GM18526 (cell line): ENCODE results near the gene SPINDOC.
A peak's percentile ranks its signal among the peaks of the same experiment; 100 is the strongest.

Experiments used
- POLR2A ChIP-seq: IDR thresholded peaks from 3 replicates; pipeline ENCODE4 v1.6.1; 2011; ENCODE audit not compliant: insufficient read length; ENCODE audit errors: extremely low read depth

Gene SPINDOC

GRCh38 chr11:63817758-63818498 lies 4.7 kb downstream of the SPINDOC start:
- no peak for TF ChIP-seq POLR2A

GRCh38 chr11:63818609-63819008 lies 5.4 kb downstream of the SPINDOC start:
- no peak for TF ChIP-seq POLR2A

- TF ChIP-seq POLR2A, result no peak
These were observed 8.2 kb downstream of the SPINDOC start for GRCh38 chr11:63821411-63821810.

- TF ChIP-seq POLR2A, result no peak
These were observed 13.4 kb downstream of the SPINDOC start for GRCh38 chr11:63826471-63827190.

GRCh38 chr11:63829823-63830489 lies 16.7 kb downstream of the SPINDOC start:
- TF ChIP-seq POLR2A, result no peak

GRCh38 chr11:63831326-63831725 lies 18.1 kb downstream of the SPINDOC start:
- TF ChIP-seq POLR2A, result no peak

- TF ChIP-seq POLR2A, result no peak
These were observed 19.1 kb downstream of the SPINDOC start for GRCh38 chr11:63832336-63832735.

- no peak for TF ChIP-seq POLR2A
These were observed 19.8 kb downstream of the SPINDOC start for GRCh38 chr11:63833048-63833447.

- no peak for TF ChIP-seq POLR2A
These were observed 21.4 kb downstream of the SPINDOC start for GRCh38 chr11:63834535-63835157.

GRCh38 chr11:63835158-63835545 lies 21.9 kb downstream of the SPINDOC start:
- TF ChIP-seq POLR2A, result no peak

- no peak for TF ChIP-seq POLR2A
These were observed 23.9 kb downstream of the SPINDOC start for GRCh38 chr11:63837027-63837688.

GRCh38 chr11:63837739-63838138 lies 24.5 kb downstream of the SPINDOC start:
- TF ChIP-seq POLR2A, result no peak

- peak; percentile 17 for TF ChIP-seq POLR2A
These were observed 25.0 kb downstream of the SPINDOC start for GRCh38 chr11:63838150-63838677.

GRCh38 chr11:63838678-63839507 lies 25.6 kb downstream of the SPINDOC start, which contains the start of gene MARK2:
MARK2 (plus strand) TSS chr11:63839110; CDS start chr11:63839507, 397 bp downstream.
- peak; percentile 57 for TF ChIP-seq POLR2A
